ENCODE data around the gene NT5C.

The NT5C gene

DNA sequence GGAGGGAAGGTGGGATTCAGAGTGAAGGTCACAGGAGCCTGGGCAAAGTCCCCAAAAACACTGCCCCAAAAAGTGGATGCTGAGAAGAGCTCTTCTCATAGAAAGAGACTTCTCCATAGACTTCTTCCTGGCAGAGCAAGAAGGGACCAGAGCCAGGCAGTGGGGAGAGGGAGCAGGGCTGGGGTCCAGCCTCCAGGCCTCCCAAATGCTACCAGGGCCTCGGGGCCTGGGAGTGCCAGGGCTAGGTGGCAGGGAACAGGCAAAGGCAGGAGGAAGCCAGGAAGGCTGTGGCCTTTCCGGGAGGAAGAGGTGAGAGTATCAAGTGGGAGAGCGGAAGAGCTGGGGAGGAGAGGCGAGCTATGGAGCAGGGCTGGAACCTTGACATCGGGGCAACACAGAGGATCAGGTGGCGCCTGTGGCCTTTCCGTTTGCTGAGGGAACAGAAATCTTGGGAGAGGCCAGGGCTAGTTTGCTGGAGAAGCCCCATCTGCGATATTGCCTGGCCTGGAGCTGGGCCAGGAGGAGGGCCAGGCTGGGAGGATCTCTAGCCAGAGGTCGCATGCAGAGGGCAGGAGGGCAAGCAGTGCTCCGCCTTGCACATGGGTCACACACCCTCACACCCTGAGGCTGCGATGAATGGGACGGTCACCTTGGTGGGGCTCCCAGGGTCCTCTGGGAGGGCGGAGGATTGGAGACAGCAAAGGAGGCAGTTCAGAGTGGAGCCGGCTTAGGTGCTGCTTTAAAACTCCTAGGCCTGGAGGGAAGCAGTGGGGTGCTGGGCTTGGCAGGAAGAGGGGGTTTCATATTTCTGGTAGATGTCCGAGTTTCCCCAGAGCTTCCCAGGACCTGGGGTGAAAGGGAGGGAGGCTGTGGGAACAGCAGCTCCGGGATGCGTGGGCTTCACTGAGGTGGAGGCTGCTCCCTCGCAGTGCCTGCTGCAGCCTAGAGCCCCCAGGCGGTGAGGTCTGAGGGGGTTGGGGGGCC, 40.4 kb downstream of the NT5C start:
- no peaks in the 10 kb centered on the region for H3K9me2 ChIP-seq (replicated peaks; ENCODE audit: control insufficient read depth, low read length)
- no peak overlapping the region for H3K4me2 ChIP-seq (ENCODE audit: low read length)
- no peaks in the 10 kb centered on the region for H3K9me3 ChIP-seq (ENCODE audit: control insufficient read depth, insufficient read depth, low read length)
- no peaks in the 10 kb centered on the region for H3K79me2 ChIP-seq (ENCODE audit: control insufficient read depth, low read length)
- TF ChIP-seq, protein P1, sequence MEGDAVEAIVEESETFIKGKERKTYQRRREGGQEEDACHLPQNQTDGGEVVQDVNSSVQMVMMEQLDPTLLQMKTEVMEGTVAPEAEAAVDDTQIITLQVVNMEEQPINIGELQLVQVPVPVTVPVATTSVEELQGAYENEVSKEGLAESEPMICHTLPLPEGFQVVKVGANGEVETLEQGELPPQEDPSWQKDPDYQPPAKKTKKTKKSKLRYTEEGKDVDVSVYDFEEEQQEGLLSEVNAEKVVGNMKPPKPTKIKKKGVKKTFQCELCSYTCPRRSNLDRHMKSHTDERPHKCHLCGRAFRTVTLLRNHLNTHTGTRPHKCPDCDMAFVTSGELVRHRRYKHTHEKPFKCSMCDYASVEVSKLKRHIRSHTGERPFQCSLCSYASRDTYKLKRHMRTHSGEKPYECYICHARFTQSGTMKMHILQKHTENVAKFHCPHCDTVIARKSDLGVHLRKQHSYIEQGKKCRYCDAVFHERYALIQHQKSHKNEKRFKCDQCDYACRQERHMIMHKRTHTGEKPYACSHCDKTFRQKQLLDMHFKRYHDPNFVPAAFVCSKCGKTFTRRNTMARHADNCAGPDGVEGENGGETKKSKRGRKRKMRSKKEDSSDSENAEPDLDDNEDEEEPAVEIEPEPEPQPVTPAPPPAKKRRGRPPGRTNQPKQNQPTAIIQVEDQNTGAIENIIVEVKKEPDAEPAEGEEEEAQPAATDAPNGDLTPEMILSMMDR (IDR thresholded peaks at IDR 0.05; ENCODE audit: low read depth, low read length, poor library complexity, severe bottlenecking), result no peak
- no peak for TF ChIP-seq EZH2phosphoT487 (IDR thresholded peaks at IDR 0.05; ENCODE audit: borderline replicate concordance, low read length)
- no peaks in the 10 kb centered on the region for H3F3A ChIP-seq (ENCODE audit: control insufficient read depth, insufficient read depth)
- peaks cover 29% of the 10 kb centered on the region for H3K27me3 ChIP-seq (ENCODE audit: control insufficient read depth, low read length)
- H3K36me3 ChIP-seq (ENCODE audit: control insufficient read depth, low read length), result no peaks in the 10 kb centered on the region
- no peaks in the 10 kb centered on the region for H4K20me1 ChIP-seq (ENCODE audit: control insufficient read depth, insufficient read depth, low read depth, low read length)
- peaks cover 5% of the 10 kb centered on the region; the same call in 1 of the 2 replicates for H3K4me1 ChIP-seq (ENCODE audit: control insufficient read depth, low read length)
- no peak overlapping the region for H3K27ac ChIP-seq (ENCODE audit: low read depth, low read length)
- no peak overlapping the region for H3K4me3 ChIP-seq (ENCODE audit: low read length)

DNA sequence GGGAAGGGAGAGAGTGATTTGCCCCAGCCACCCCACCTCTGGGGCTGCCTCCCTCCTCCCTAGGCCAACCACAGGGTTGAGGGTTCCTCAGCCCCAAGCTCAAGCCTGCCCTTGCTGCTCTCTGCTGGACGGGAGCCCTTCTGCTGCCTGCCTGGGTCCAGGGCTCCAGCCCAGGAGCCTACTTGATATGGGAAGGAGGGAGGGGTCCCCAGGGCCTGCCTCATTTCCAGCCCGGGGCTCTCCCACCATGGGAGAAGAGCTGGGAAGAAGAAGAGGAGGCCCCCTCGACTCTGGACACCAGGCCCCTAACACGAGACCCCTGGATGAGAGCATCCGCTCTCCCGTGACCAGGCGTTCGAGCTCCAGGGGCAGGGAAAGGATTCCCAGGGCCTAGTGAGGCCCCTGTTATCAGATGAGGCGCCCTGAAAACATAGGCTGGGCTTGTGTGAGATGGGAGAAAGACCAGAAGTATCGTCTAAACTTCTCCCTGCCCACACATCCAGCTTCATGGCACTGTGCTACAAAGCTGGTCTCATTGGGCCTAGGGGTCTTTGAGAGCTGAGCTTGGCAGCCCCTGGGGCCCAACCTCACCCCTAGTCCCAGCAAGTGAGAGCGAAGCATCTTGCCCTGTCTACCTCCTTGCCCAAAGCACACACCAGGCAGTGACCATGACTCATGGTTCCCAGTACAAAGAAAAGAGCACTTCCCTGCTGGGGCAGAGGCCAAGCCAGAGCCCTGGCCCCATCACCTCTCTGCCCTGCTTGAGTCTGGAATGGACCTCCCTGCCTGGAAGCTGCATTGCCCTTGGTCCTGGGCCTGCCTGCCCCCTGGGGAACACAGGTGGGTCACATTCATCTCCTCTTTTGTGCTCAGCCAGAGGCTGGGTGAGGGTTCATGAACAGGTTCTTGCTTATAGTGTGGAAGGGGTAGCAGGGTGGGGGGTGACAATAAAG, 42.8 kb downstream of the NT5C start:
- Histone ChIP-seq H3K79me2 (ENCODE audit: control insufficient read depth, low read length) (no peaks in the 10 kb centered on the region), H3K4me3 (ENCODE audit: low read length) (no peak overlapping the region), H3K36me3 (ENCODE audit: control insufficient read depth, low read length) (no peaks in the 10 kb centered on the region), H3K4me2 (ENCODE audit: low read length) (no peak overlapping the region), H4K20me1 (ENCODE audit: control insufficient read depth, insufficient read depth, low read depth, low read length) (no peaks in the 10 kb centered on the region), H3K27ac (ENCODE audit: low read depth, low read length) (no peak overlapping the region), H3K27me3 (ENCODE audit: control insufficient read depth, low read length) (peaks cover 29% of the 10 kb centered on the region), H3K4me1 (ENCODE audit: control insufficient read depth, low read length) (peaks cover 5% of the 10 kb centered on the region; the same call in 1 of the 2 replicates), H3K9me2 (replicated peaks; ENCODE audit: control insufficient read depth, low read length) (no peaks in the 10 kb centered on the region), H3K9me3 (ENCODE audit: control insufficient read depth, insufficient read depth, low read length) (no peaks in the 10 kb centered on the region), H3F3A (ENCODE audit: control insufficient read depth, insufficient read depth) (no peaks in the 10 kb centered on the region)
- no peak for TF ChIP-seq EZH2phosphoT487 (IDR thresholded peaks at IDR 0.05; ENCODE audit: borderline replicate concordance, low read length)
- TF ChIP-seq, protein P1 (IDR thresholded peaks at IDR 0.05; ENCODE audit: low read depth, low read length, poor library complexity, severe bottlenecking), result no peak

DNA sequence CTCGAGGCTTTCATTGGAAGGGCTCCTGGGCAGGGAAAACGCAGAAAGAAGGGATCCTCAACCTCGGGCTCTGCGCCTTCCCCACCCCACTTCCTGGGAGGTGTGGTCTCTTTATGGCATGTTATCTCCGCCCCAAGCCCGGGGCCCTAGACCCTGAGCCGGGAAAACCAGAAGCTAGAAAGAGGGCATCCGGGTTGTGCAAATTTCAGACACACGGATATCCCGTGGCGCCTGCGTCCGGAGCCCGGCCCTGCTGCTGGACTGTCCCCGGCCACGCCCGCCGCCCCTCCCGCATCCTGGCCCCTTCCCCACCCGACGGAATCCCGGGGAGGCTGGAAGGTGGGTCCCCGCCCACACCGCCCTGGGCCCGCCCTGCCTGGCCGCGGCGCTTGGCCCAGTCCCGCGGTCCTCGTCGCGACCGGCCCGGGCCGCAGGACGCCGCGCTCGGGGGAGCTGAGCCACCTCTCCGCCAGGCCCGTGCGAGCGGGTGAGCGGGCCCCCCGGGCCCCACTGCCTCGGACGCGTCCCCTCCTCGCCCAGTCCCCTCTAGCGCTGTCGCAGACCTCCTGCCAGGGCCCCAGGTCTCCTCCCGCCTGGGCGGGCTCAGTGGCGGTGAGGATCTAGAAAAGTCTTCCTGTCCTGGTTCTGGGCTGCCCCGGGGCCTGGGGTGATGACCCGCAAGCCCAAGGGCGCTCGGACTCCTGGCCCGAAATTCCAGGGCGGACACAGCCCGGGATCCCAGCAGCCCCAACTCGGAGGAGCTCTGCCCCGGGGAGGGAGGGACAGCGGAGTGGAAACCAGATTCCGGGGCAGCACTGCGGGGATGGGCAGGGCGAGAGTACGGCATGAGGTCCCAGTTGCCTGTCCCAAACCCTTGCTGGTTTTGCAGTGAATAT, 43.7 kb downstream of the NT5C start, which contains the start of gene SLC16A5:
SLC16A5 (plus strand) TSS at position 397 of the 896 bp plus-strand sequence. CDS start 5,683 bp downstream, outside the sequence.
- no peaks in the 10 kb centered on the region for H3K79me2 ChIP-seq (ENCODE audit: control insufficient read depth, low read length)
- no peaks in the 10 kb centered on the region for H3K9me3 ChIP-seq (ENCODE audit: control insufficient read depth, insufficient read depth, low read length)
- H3K27ac ChIP-seq (ENCODE audit: low read depth, low read length), result no peak within 1 kb of the TSS
- no peaks in the 10 kb centered on the region for H3F3A ChIP-seq (ENCODE audit: control insufficient read depth, insufficient read depth)
- peak within 1 kb of the TSS; percentile 49 for H3K4me2 ChIP-seq (ENCODE audit: low read length)
- peaks cover 5% of the 10 kb centered on the region; the same call in 1 of the 2 replicates for H3K4me1 ChIP-seq (ENCODE audit: control insufficient read depth, low read length)
- H3K4me3 ChIP-seq (ENCODE audit: low read length), result peak within 1 kb of the TSS; percentile 28; the same call in 1 of the 2 replicates
- no peaks in the 10 kb centered on the region for H4K20me1 ChIP-seq (ENCODE audit: control insufficient read depth, insufficient read depth, low read depth, low read length)
- TF ChIP-seq, protein P1 (IDR thresholded peaks at IDR 0.05; ENCODE audit: low read depth, low read length, poor library complexity, severe bottlenecking), result no peak
- TF ChIP-seq EZH2phosphoT487 (IDR thresholded peaks at IDR 0.05; ENCODE audit: borderline replicate concordance, low read length), result no peak; the same call in 1 of the 2 replicates
- H3K27me3 ChIP-seq (ENCODE audit: control insufficient read depth, low read length), result peaks cover 29% of the 10 kb centered on the region
- H3K9me2 ChIP-seq (replicated peaks; ENCODE audit: control insufficient read depth, low read length), result no peaks in the 10 kb centered on the region
- H3K36me3 ChIP-seq (ENCODE audit: control insufficient read depth, low read length), result no peaks in the 10 kb centered on the region

Measured in DOHH2 (cell line).